Activated gamma-delta T cell (primary cell): ENCODE data around the gene STK4.

Source experiments
- DNase-seq: peaks from one replicate; lab custom pipeline; 2025; lab: John Stamatoyannopoulos, UW

STK4 gene

GRCh38 chr20:45112754-45113153, 146.4 kb downstream of the STK4 start:
- DNase-seq, result no peak

GRCh38 chr20:45113865-45114264, 147.6 kb downstream of the STK4 start:
- DNase-seq, result no peak

- no peak for DNase-seq
These were observed 148.4 kb downstream of the STK4 start, which contains the start of gene WFDC5 for GRCh38 chr20:45114465-45115385. WFDC5 (minus strand) TSS chr20:45115174; CDS start chr20:45115083, 91 bp downstream.

GRCh38 chr20:45115386-45115774, 149.1 kb downstream of the STK4 start:
- no peak for DNase-seq

GRCh38 chr20:45115829-45116228, 149.5 kb downstream of the STK4 start:
- DNase-seq, result no peak

- DNase-seq, result no peak
These were observed 151.3 kb downstream of the STK4 start for GRCh38 chr20:45117581-45117980.

- no peak for DNase-seq
These were observed 151.7 kb downstream of the STK4 start for GRCh38 chr20:45118028-45118427.

- DNase-seq, result no peak
These were observed 153.4 kb downstream of the STK4 start for GRCh38 chr20:45119556-45120266.

GRCh38 chr20:45121388-45121787, 155.1 kb downstream of the STK4 start:
- no peak for DNase-seq

- DNase-seq, result no peak
These were observed 158.1 kb downstream of the STK4 start, which contains the start of gene WFDC12 for GRCh38 chr20:45124365-45124764. WFDC12 (minus strand) TSS chr20:45124465; CDS start chr20:45124447, 18 bp downstream.

- DNase-seq, result no peak
These were observed 161.8 kb downstream of the STK4 start for GRCh38 chr20:45128099-45128498.
